ENCODE results near the gene CIC.

The CIC gene

DNA sequence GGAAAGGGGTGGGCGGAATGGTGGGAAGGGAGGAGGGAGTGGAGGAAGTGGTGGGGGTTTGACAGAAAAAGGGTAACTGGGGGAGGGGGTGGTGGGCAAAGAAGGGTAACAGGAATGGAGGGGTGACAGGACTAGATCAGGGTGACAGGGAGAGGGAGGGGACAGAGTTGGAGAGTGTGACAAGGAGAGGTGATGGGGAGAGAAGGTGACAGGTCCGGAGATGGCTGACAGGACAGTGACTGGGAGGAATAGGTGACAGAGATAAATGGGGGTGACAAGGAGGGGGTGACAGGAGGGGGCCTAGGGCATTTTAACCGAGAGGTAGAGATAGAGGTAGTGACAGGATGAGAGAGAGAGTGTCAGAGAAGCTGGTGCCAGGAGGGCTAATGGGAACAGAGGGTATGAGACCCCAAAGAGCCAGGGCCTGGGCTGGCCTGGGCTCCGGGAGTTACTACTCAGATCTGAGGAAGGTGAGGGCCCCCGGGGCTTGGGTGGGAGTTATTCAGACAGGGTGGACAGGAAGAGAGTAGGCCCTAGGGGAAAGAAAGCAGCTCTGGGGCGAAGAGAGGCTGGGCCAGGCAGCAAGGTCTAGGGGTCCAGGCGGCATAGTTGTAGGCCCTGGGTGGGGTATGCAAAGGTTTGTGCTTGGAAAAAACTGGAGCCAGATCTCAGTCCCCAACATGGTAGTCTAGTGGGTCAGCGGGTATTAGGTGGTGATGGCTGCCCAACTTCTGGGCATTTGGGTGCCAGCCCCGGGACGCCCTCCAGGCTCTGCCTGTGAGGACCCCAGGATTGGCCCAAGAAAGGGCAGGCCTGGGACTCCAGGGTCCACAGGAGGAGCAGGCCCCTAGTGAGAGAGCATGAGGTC lies 660 bp downstream of the CIC start:
- TF ChIP-seq, protein P1, sequence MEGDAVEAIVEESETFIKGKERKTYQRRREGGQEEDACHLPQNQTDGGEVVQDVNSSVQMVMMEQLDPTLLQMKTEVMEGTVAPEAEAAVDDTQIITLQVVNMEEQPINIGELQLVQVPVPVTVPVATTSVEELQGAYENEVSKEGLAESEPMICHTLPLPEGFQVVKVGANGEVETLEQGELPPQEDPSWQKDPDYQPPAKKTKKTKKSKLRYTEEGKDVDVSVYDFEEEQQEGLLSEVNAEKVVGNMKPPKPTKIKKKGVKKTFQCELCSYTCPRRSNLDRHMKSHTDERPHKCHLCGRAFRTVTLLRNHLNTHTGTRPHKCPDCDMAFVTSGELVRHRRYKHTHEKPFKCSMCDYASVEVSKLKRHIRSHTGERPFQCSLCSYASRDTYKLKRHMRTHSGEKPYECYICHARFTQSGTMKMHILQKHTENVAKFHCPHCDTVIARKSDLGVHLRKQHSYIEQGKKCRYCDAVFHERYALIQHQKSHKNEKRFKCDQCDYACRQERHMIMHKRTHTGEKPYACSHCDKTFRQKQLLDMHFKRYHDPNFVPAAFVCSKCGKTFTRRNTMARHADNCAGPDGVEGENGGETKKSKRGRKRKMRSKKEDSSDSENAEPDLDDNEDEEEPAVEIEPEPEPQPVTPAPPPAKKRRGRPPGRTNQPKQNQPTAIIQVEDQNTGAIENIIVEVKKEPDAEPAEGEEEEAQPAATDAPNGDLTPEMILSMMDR (IDR thresholded peaks at IDR 0.05; ENCODE audit: control insufficient read depth, insufficient read depth, low read depth, low read length, missing control alignments), result no peak
- peak overlapping the region; percentile 80 for H3K4me3 ChIP-seq (ENCODE audit: control insufficient read depth, low read depth, low read length)
- DNase-seq (ENCODE audit: low read depth), result no peak

DNA sequence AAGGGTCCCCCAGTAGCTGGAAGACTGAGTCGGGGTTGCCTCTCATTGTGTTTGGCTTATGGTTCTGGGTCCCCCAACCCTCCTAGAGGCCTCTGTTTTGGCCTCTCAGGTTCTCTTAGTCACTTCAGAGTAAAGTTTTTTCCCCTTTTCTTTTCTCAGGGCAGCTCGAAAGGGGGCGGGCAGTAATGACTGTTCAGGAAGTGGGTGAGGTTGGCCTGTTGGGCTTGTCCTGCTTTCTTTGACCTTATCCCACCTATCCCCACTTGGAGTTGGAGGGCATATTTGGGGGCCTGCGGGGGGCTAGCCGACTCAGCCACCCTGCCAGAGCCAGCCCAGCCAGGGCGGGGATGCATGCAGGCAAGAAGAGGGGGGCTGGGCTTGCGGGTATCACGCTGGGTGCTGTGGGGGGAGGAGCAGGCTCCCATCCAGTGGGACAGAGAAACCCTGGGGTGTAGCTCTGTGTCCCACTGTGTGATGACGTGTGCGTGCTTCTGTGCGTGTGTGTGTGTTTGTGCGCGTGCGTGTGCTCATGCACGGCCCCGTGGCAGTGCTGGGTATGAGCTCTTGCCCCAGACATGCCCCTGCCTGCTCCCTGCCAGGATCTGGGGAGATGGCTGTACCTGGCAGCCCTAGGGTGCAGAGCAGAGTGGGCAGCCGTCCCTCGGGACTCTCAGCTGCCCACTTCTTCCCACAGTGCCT lies 1.4 kb downstream of the CIC start:
- peak overlapping the region; percentile 80 for H3K4me3 ChIP-seq (ENCODE audit: control insufficient read depth, low read depth, low read length)
- DNase-seq (ENCODE audit: low read depth), result peak; percentile 76
- TF ChIP-seq, protein P1 (IDR thresholded peaks at IDR 0.05; ENCODE audit: control insufficient read depth, insufficient read depth, low read depth, low read length, missing control alignments), result no peak

DNA sequence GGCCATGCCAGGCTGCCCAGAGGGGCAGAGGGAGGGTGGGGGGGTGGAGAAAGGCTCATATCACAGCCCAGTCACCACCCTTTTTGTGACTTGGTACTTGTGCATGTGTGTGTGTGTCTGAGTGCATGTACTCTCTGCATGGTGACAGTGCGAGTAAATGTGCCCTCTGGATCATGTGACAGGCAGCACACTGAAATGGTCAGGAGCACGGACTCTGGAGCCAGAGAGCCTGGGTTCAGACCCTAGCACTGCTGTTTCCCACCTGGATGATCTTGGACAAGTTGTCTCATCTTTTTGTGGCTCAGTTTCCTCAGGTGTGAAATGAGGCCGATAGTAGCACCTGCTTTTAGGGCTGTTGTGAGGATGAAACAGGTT lies 2.0 kb downstream of the CIC start:
- TF ChIP-seq, protein P1 (IDR thresholded peaks at IDR 0.05; ENCODE audit: control insufficient read depth, insufficient read depth, low read depth, low read length, missing control alignments), result no peak
- peak overlapping the region; percentile 80 for H3K4me3 ChIP-seq (ENCODE audit: control insufficient read depth, low read depth, low read length)
- DNase-seq (ENCODE audit: low read depth), result no peak

DNA sequence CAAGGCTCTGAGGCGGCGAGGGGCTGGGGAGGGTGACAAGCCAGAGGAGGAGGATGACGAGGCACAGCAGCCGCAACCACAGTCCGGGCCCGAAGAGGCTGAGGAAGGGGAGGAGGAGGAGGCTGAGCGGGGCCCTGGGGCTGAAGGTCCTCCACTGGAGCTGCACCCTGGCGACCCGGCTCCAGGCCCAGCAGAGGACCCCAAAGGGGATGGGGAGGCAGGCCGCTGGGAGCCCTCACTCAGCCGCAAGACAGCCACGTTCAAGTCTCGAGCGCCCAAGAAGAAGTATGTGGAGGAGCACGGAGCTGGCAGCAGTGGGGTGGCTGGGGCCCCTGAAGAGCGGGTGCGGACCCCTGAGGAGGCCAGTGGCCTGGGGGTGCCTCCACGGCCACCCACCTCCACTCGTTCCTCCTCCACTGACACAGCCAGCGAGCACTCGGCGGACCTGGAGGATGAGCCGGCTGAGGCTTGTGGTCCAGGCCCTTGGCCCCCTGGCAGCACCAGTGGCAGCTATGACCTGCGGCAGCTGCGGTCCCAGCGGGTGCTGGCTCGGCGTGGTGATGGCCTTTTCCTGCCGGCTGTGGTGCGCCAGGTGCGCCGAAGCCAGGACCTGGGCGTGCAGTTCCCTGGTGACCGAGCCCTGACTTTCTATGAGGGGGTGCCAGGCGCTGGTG lies 2.9 kb downstream of the CIC start:
- no peak overlapping the region for H3K4me3 ChIP-seq (ENCODE audit: control insufficient read depth, low read depth, low read length)
- no peak for DNase-seq (ENCODE audit: low read depth)
- TF ChIP-seq, protein P1 (IDR thresholded peaks at IDR 0.05; ENCODE audit: control insufficient read depth, insufficient read depth, low read depth, low read length, missing control alignments), result no peak

DNA sequence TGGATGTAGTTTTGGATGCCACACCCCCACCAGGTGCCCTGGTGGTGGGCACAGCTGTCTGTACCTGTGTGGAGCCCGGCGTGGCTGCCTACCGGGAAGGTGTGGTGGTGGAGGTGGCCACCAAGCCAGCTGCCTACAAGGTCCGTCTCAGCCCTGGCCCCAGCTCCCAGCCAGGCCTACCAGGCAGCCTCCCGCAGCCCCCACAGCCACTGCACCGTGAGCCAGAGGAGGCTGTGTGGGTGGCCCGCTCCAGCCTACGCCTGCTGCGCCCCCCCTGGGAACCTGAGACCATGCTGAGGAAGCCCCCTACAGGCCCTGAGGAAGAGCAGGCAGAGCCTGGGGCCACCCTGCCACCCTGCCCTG lies 3.5 kb downstream of the CIC start:
- H3K4me3 ChIP-seq (ENCODE audit: control insufficient read depth, low read depth, low read length), result no peak overlapping the region
- no peak for DNase-seq (ENCODE audit: low read depth)

DNA sequence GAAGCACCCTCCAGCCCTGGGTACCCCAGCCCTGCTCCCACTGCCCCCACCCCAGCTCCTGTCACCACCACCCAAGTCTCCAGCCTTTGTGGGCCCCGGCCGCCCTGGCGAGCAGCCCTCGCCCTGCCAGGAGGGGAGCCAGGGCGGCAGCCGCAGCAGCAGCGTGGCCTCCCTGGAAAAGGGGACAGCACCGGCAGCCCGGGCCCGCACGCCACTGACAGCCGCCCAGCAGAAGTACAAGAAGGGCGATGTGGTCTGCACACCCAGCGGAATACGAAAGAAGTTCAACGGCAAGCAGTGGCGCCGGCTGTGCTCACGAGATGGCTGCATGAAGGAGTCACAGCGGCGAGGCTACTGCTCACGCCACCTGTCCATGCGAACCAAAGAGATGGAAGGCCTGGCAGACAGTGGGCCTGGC lies 3.9 kb downstream of the CIC start:
- no peak for DNase-seq (ENCODE audit: low read depth)
- TF ChIP-seq, protein P1 (IDR thresholded peaks at IDR 0.05; ENCODE audit: control insufficient read depth, insufficient read depth, low read depth, low read length, missing control alignments), result no peak
- H3K4me3 ChIP-seq (ENCODE audit: control insufficient read depth, low read depth, low read length), result no peak overlapping the region

More for the DNA sequence above, 3.5 kb downstream of the CIC start:
- TF ChIP-seq, protein P1 (IDR thresholded peaks at IDR 0.05; ENCODE audit: control insufficient read depth, insufficient read depth, low read depth, low read length, missing control alignments), result no peak
